ENCODE measurements around the gene ZHX3.

DNA sequence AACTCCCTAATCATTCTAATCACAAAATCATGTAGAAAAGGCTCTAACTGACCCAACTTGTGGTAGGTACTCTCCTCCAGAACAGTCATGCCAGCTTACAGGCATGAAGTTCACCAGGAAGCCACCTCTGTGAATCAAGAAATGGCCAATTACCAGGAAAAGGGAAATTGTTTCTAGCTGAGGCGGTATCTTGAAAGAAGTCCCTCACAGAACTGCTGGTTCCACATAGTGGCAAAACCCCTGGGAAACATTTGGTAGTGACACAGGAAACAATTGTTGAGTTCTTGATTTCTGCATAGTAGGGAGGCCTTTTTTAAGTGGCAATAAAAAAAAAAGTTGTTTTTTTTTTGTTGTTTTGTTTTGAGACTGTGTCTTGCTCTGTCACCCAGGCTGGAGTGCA lies 3.4 kb upstream of the ZHX3 start:
- TF ChIP-seq POLR2AphosphoS5 (IDR thresholded peaks at IDR 0.05): no peak
- TF ChIP-seq, protein P1, sequence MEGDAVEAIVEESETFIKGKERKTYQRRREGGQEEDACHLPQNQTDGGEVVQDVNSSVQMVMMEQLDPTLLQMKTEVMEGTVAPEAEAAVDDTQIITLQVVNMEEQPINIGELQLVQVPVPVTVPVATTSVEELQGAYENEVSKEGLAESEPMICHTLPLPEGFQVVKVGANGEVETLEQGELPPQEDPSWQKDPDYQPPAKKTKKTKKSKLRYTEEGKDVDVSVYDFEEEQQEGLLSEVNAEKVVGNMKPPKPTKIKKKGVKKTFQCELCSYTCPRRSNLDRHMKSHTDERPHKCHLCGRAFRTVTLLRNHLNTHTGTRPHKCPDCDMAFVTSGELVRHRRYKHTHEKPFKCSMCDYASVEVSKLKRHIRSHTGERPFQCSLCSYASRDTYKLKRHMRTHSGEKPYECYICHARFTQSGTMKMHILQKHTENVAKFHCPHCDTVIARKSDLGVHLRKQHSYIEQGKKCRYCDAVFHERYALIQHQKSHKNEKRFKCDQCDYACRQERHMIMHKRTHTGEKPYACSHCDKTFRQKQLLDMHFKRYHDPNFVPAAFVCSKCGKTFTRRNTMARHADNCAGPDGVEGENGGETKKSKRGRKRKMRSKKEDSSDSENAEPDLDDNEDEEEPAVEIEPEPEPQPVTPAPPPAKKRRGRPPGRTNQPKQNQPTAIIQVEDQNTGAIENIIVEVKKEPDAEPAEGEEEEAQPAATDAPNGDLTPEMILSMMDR (IDR thresholded peaks at IDR 0.05 in 8 of 11, conservative IDR thresholded peaks at IDR 0.05 in 3 of 11): no peak

Measured in spleen (tissue), 7 donors.